ENCODE results near the gene TLNRD1. TPM values are rescaled to one million over a fixed set of nuclear protein-coding genes. Genes with fewer than 3 reads are reported as not detected.

TLNRD1 gene
- total RNA-seq, 1 experiment from 2014 or later, result 19.3 TPM

- Histone ChIP-seq H3K79me2 (ENCODE audit: insufficient read depth, low read length) (no peaks in the 10 kb centered on the region), H3K27me3 (ENCODE audit: insufficient read depth, low read length) (no peaks in the 10 kb centered on the region), H2AK5ac (ENCODE audit: insufficient read length, low read length) (no peak overlapping the region), H2BK120ac (ENCODE audit: low read depth, low read length, poor library complexity, severe bottlenecking) (no peak overlapping the region), H2BK5ac (ENCODE audit: insufficient read length, low read length) (no peak overlapping the region), H3K14ac (ENCODE audit: insufficient read depth, low read length) (no peak overlapping the region), H3K4me2 (ENCODE audit: insufficient read depth, insufficient read length, low read length) (no peak overlapping the region), H2AFZ (ENCODE audit: low read length) (no peak overlapping the region), H3K56ac (ENCODE audit: insufficient read length, low read depth, low read length) (no peak overlapping the region), H4K91ac (ENCODE audit: insufficient read length, low read depth, low read length) (no peak overlapping the region), H2BK20ac (ENCODE audit: low read depth, low read length, poor library complexity, severe bottlenecking) (no peak overlapping the region), H3K79me1 (ENCODE audit: insufficient read depth, low read depth, low read length, poor library complexity, severe bottlenecking) (no peaks in the 10 kb centered on the region), H3K9ac (ENCODE audit: extremely low read depth, insufficient read length, low read length) (no peak overlapping the region), H3K23ac (ENCODE audit: insufficient read length, low read depth, low read length) (no peak overlapping the region), H4K5ac (ENCODE audit: insufficient read length, low read depth, low read length) (no peak overlapping the region), H2BK12ac (ENCODE audit: insufficient read length, low read depth, low read length) (no peak overlapping the region), H3K23me2 (ENCODE audit: insufficient read length, low read depth, low read length, poor library complexity, severe bottlenecking) (no peaks in the 10 kb centered on the region), H3K4me1 (ENCODE audit: insufficient read depth, low read length) (no peaks in the 10 kb centered on the region), H2BK15ac (ENCODE audit: low read depth, low read length) (no peak overlapping the region), H3K27ac (ENCODE audit: insufficient read length, low read depth, low read length) (no peak overlapping the region), H3K18ac (ENCODE audit: insufficient read length, low read depth, low read length) (no peak overlapping the region), H4K8ac (replicated peaks; ENCODE audit: insufficient read length, low read depth, low read length) (no peak overlapping the region), H3K4ac (ENCODE audit: low read depth, low read length) (no peak overlapping the region), H3K9me3 (ENCODE audit: control insufficient read depth, low read depth, low read length) (no peaks in the 10 kb centered on the region), H4K20me1 (ENCODE audit: control insufficient read depth, insufficient read depth, insufficient read length) (no peaks in the 10 kb centered on the region), H3T11ph (ENCODE audit: low read length) (no peak overlapping the region)
- H3K9me3 Mint-ChIP-seq, result no peaks in the 10 kb centered on the region
- DNase-seq, result no peak
- no peak overlapping the region for H3K27ac Mint-ChIP-seq
- no peaks in the 10 kb centered on the region; the same call in 1 of the 2 replicates for H3K27me3 Mint-ChIP-seq (ENCODE audit: low read depth)
- WGBS (ENCODE audit: extremely low coverage, insufficient read length, low lambda C conversion rate), result no CpG with 5 or more reads among the region's 2 CpGs
- no peak for TF ChIP-seq CTCF (conservative IDR thresholded peaks at IDR 0.05)
- H3K36me3 Mint-ChIP-seq (ENCODE audit: insufficient read depth in 1 of 3, low read depth in 3 of 3), result no peaks in the 10 kb centered on the region; a peak in 2 of 7 replicates
- peaks cover under 1 to 8% of the 10 kb centered on the region in 2 experiments; a peak in 3 of 4 replicates for H3K4me1 Mint-ChIP-seq
- no peak overlapping the region for H3K4me3 Mint-ChIP-seq
Observed at GRCh38 chr15:81018197-81018596, 17.5 kb downstream of the TLNRD1 start.
